Measurements from ENCODE around the gene MANF.

GRCh38 chr3:51434746-51435327, 49.7 kb downstream of the MANF start:
- TF ChIP-seq POLR2AphosphoS5 (IDR thresholded peaks at IDR 0.05) (no peak), CTCF (IDR thresholded peaks at IDR 0.05) (peak in 2 of 3 donors; percentile 19 to 32), POLR2A (IDR thresholded peaks at IDR 0.05) (no peak)
